GM21786 (cell line): ENCODE measurements around the gene SYT11.
"Not testable (repeated sequence)": the region's sequence is repeated elsewhere in the genome, so short reads cannot be mapped to it uniquely, and the experiment has no call there.

ENCODE experiments used
- ATAC-seq: cut with Tn5 transposase; IDR thresholded peaks from one replicate; pipeline ENCODE4 v1.9.1; 2021; ENCODE audit not compliant: unreplicated experiment

The SYT11 gene

GRCh38 chr1:155896476-155896875, 37.1 kb downstream of the SYT11 start:
- not testable (repeated sequence) for ATAC-seq

GRCh38 chr1:155897746-155898145, 38.4 kb downstream of the SYT11 start:
- no peak for ATAC-seq

GRCh38 chr1:155898888-155899287, 39.5 kb downstream of the SYT11 start:
- no peak for ATAC-seq

GRCh38 chr1:155899683-155900082, 40.3 kb downstream of the SYT11 start:
- no peak for ATAC-seq

- ATAC-seq, result no peak
Observed at GRCh38 chr1:155900161-155900560, 40.8 kb downstream of the SYT11 start.

- no peak for ATAC-seq
Observed at GRCh38 chr1:155904261-155904660, 44.9 kb downstream of the SYT11 start.

- no peak for ATAC-seq
Observed at GRCh38 chr1:155909894-155910293, 50.5 kb downstream of the SYT11 start.

- ATAC-seq, result peak; percentile 14
Observed at GRCh38 chr1:155910621-155911121, 51.3 kb downstream of the SYT11 start.

- peak; percentile 72 for ATAC-seq
Observed at GRCh38 chr1:155911156-155912055, 52.0 kb downstream of the SYT11 start, which contains the start of gene RIT1. Gene RIT1, minus strand, starts transcription at chr1:155911349. Its CDS starts 588 bp downstream, at chr1:155910761.

- ATAC-seq, result no peak
Observed at GRCh38 chr1:155912056-155912536, 52.7 kb downstream of the SYT11 start.

GRCh38 chr1:155913969-155914757, 54.8 kb downstream of the SYT11 start:
- no peak for ATAC-seq

GRCh38 chr1:155918660-155919059, 59.3 kb downstream of the SYT11 start:
- no peak for ATAC-seq

GRCh38 chr1:155919801-155920200, 60.4 kb downstream of the SYT11 start:
- no peak for ATAC-seq

- no peak for ATAC-seq
Observed at GRCh38 chr1:155920717-155921116, 61.4 kb downstream of the SYT11 start.

- ATAC-seq, result no peak
Observed at GRCh38 chr1:155925506-155925905, 66.1 kb downstream of the SYT11 start.

GRCh38 chr1:155929057-155929456, 69.7 kb downstream of the SYT11 start:
- no peak for ATAC-seq

- ATAC-seq, result not testable (repeated sequence)
Observed at GRCh38 chr1:155930725-155931124, 71.4 kb downstream of the SYT11 start.

GRCh38 chr1:155931332-155932038, 72.1 kb downstream of the SYT11 start:
- ATAC-seq, result no peak

- no peak for ATAC-seq
Observed at GRCh38 chr1:155932081-155932480, 72.7 kb downstream of the SYT11 start.

GRCh38 chr1:155932487-155932886, 73.1 kb downstream of the SYT11 start:
- ATAC-seq, result no peak

- no peak for ATAC-seq
Observed at GRCh38 chr1:155933591-155934096, 74.3 kb downstream of the SYT11 start.
